Muscle of back (tissue), 11 donors: ENCODE measurements around the gene PAQR3. TPM values are rescaled to one million over a fixed set of nuclear protein-coding genes. Genes with fewer than 3 reads are reported as not detected.
"Not testable (repeated sequence)": the region's sequence is repeated elsewhere in the genome, so short reads cannot be mapped to it uniquely, and the experiment has no call there.

ENCODE experiments used
- DNase-seq, 3 donors: peaks; one replicate each; pipeline versions ENCODE4 v3.0.0 to v3.0.0-alpha.2; 2013
- polyA plus RNA-seq, 10 donors: library from polyadenylated mRNA; unstranded; fragments of 120-200 nt; gene quantifications; one replicate each; pipeline ENCODE4 v1.2.1, GENCODE V29; 2013; ENCODE audit not compliant: insufficient read length in 10 of 10

PAQR3 gene
- polyA plus RNA-seq, 10 donors: 7.0 to 14.0 (median 11.8) TPM

- DNase-seq: no peak
Observed at GRCh38 chr4:78930016-78930629, 9.1 kb downstream of the PAQR3 start.

- no peak for DNase-seq
Observed at GRCh38 chr4:78928835-78929234, 10.4 kb downstream of the PAQR3 start.

- DNase-seq: no peak
Observed at GRCh38 chr4:78926826-78927225, 12.4 kb downstream of the PAQR3 start.

- no peak for DNase-seq
Observed at GRCh38 chr4:78923464-78924312, 15.6 kb downstream of the PAQR3 start.

- no peak for DNase-seq
Observed at GRCh38 chr4:78922207-78922606, 17.0 kb downstream of the PAQR3 start.

- DNase-seq: no peak
Observed at GRCh38 chr4:78910612-78911011, 28.6 kb downstream of the PAQR3 start.

- not testable (repeated sequence) for DNase-seq
Observed at GRCh38 chr4:78908974-78909373, 30.3 kb downstream of the PAQR3 start.

GRCh38 chr4:78907638-78908037 is 31.6 kb downstream of the PAQR3 start:
- DNase-seq: no peak

GRCh38 chr4:78904143-78904542 is 35.1 kb downstream of the PAQR3 start:
- no peak for DNase-seq

- no peak for DNase-seq
Observed at GRCh38 chr4:78902298-78902697, 36.9 kb downstream of the PAQR3 start.

- DNase-seq: no peak
Observed at GRCh38 chr4:78901882-78902281, 37.4 kb downstream of the PAQR3 start.

- DNase-seq: no peak
Observed at GRCh38 chr4:78899302-78899701, 39.9 kb downstream of the PAQR3 start.

GRCh38 chr4:78889955-78890354 is 49.3 kb downstream of the PAQR3 start:
- DNase-seq: no peak

- DNase-seq: no peak
Observed at GRCh38 chr4:78885598-78885997, 53.6 kb downstream of the PAQR3 start.

- no peak for DNase-seq
Observed at GRCh38 chr4:78880874-78881492, 58.3 kb downstream of the PAQR3 start.

- DNase-seq: no peak
Observed at GRCh38 chr4:78878031-78878430, 61.2 kb downstream of the PAQR3 start.

GRCh38 chr4:78876568-78877320 is 62.5 kb downstream of the PAQR3 start:
- DNase-seq: no peak

- no peak for DNase-seq
Observed at GRCh38 chr4:78870056-78870455, 69.2 kb downstream of the PAQR3 start.

GRCh38 chr4:78868712-78869111 is 70.5 kb downstream of the PAQR3 start:
- DNase-seq: not testable (repeated sequence)

GRCh38 chr4:78865451-78865850 is 73.8 kb downstream of the PAQR3 start:
- no peak for DNase-seq

GRCh38 chr4:78864405-78865024 is 74.7 kb downstream of the PAQR3 start:
- peak; percentile 68 to 80 (median 72) for DNase-seq

- peak in 1 of 3 donors; percentile 3 for DNase-seq
Observed at GRCh38 chr4:78863991-78864390, 75.2 kb downstream of the PAQR3 start.
